C4-2B (cell line): ENCODE measurements around the gene LCN10.
"Not testable (repeated sequence)": the region's sequence is repeated elsewhere in the genome, so short reads cannot be mapped to it uniquely, and the experiment has no call there.

ENCODE experiments used
- ZFX ChIP-seq: fragments of 450-650 bp; IDR thresholded peaks from 2 replicates; pipeline ENCODE4 v1.6.1; 2017
- TF ChIP-seq, protein P1 (sequence below): fragments of 450-650 bp; conservative IDR thresholded peaks from 2 replicates; pipeline ENCODE4 v1.5.1; 2017; ENCODE audit warnings: mild to moderate bottlenecking

DNA sequence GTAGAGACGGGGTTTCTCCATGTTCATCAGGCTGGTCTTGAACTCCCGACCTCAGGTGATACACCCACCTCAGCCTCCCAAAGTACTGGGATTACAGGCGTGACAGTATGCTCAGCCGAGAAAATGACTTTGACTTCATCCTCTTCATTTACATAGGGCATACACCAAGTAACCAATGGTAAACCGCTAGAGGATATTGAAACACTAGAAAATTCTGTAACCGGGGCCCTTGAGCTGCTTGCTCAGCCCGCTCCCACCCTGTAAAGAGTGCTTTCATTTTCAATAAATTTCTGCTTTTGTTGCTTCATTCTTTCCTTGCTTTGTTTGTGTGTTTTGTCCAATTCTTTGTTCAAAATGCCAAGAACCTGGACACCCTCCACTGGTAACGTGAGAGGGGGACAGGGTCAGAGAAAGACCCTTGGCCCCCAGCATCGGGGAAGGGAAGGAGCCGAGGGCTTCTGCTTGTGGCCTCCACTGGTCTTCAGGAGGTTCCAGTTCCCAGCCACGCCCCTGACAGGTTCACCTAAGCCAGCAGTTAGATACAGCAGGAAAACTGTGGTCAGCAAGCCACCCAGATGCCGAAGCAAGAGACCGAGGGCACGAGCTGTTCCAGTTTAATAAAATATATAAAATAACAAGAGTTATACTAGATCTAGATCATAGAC lies 23.1 kb upstream of the LCN10 start:
- TF ChIP-seq, protein P1, sequence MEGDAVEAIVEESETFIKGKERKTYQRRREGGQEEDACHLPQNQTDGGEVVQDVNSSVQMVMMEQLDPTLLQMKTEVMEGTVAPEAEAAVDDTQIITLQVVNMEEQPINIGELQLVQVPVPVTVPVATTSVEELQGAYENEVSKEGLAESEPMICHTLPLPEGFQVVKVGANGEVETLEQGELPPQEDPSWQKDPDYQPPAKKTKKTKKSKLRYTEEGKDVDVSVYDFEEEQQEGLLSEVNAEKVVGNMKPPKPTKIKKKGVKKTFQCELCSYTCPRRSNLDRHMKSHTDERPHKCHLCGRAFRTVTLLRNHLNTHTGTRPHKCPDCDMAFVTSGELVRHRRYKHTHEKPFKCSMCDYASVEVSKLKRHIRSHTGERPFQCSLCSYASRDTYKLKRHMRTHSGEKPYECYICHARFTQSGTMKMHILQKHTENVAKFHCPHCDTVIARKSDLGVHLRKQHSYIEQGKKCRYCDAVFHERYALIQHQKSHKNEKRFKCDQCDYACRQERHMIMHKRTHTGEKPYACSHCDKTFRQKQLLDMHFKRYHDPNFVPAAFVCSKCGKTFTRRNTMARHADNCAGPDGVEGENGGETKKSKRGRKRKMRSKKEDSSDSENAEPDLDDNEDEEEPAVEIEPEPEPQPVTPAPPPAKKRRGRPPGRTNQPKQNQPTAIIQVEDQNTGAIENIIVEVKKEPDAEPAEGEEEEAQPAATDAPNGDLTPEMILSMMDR, result not testable (repeated sequence)
- not testable (repeated sequence) for TF ChIP-seq ZFX
